IMR-90 (cell line): ENCODE results near the gene ZCCHC24. TPM values are rescaled to one million over a fixed set of nuclear protein-coding genes. Genes with fewer than 3 reads are reported as not detected.

Experiments used
- ATAC-seq: fragments of 200-7000 bp; cut with Tn5 transposase; 2 replicates; pipeline ENCODE4 v1.9.1; 2020; ENCODE audit warnings: low read depth, mild to moderate bottlenecking, moderate library complexity
- BruUV-seq: library from RNA; stranded (reverse); fragments of 400-500 nt; replicated peaks from 2 replicates; lab custom pipeline; 2021; lab: Mats Ljungman, UMichigan
- CTCF ChIA-PET: fragments of 300-600 bp; formaldehyde crosslinking; extraction: SDS; loops from one replicate; lab custom pipeline; 2021; ENCODE audit warnings: antibody characterized with exemption; lab: Yijun Ruan, JAX
- POLR2A ChIA-PET: fragments of 300-600 bp; sonication (Branson Sonifier 250); formaldehyde crosslinking; loops from one replicate; lab custom pipeline; 2022; ENCODE audit warnings: antibody characterized with exemption; ENCODE audit not compliant: unreplicated experiment; lab: Charles Lee
- DNase-seq: peaks from one replicate; pipeline ENCODE4 v3.0.0; 2013
- H2AFZ ChIP-seq: replicated peaks from 2 replicates; pipeline ENCODE3; 2013; ENCODE audit warnings: low read length, mild to moderate bottlenecking; ENCODE audit not compliant: poor library complexity
- H2AK5ac ChIP-seq: 2 replicates; pipeline ENCODE4 v1.6.1; 2013; ENCODE audit warnings: low read depth, low read length, inconsistent platforms
- H2AK9ac ChIP-seq: replicated peaks from 2 replicates; pipeline ENCODE3; 2013; ENCODE audit warnings: mild to moderate bottlenecking, low read depth, low read length, moderate library complexity; ENCODE audit not compliant: poor library complexity
- H2BK120ac ChIP-seq: 2 replicates; pipeline ENCODE4 v1.6.1; 2013; ENCODE audit warnings: low read depth, low read length, inconsistent platforms
- H2BK15ac ChIP-seq: 3 replicates; pipeline ENCODE4 v1.6.1; 2013; ENCODE audit warnings: low read depth, low read length, inconsistent platforms
- H2BK20ac ChIP-seq: 2 replicates; pipeline ENCODE4 v1.6.1; 2013; ENCODE audit warnings: low read depth, mild to moderate bottlenecking, inconsistent platforms, low read length, moderate library complexity
- H2BK5ac ChIP-seq: 2 replicates; pipeline ENCODE4 v1.6.1; 2013; ENCODE audit warnings: mild to moderate bottlenecking, low read depth, low read length, inconsistent platforms; ENCODE audit not compliant: poor library complexity, severe bottlenecking
- H3K14ac ChIP-seq: replicated peaks from 2 replicates; pipeline ENCODE4 v1.6.1; 2013; ENCODE audit warnings: low read depth, low read length, inconsistent platforms
- H3K18ac ChIP-seq: 2 replicates; pipeline ENCODE4 v1.6.1; 2013; ENCODE audit warnings: low read depth, low read length, control low read depth
- H3K23ac ChIP-seq: 2 replicates; pipeline ENCODE4 v1.6.1; 2013; ENCODE audit warnings: low read depth, low read length, inconsistent platforms
- H3K27ac ChIP-seq: 2 replicates; pipeline ENCODE4 v1.5.1; 2013; ENCODE audit warnings: mild to moderate bottlenecking, control low read depth, low read length; ENCODE audit not compliant: insufficient read depth
- H3K27me3 ChIP-seq: 2 replicates; pipeline ENCODE4 v1.6.1; 2013; ENCODE audit warnings: low read length; ENCODE audit not compliant: control insufficient read depth, insufficient read depth
- H3K36me3 ChIP-seq: 2 replicates; pipeline ENCODE4 v1.6.1; 2013; ENCODE audit warnings: low read length, mixed read lengths; ENCODE audit not compliant: control insufficient read depth, insufficient read depth
- H3K4ac ChIP-seq: 2 replicates; pipeline ENCODE4 v1.6.1; 2013; ENCODE audit warnings: low read depth, low read length, inconsistent platforms
- H3K4me1 ChIP-seq: 2 replicates; pipeline ENCODE4 v1.6.1; 2013; ENCODE audit warnings: low read length, mixed read lengths; ENCODE audit not compliant: control insufficient read depth, insufficient read depth
- H3K4me2 ChIP-seq: 2 replicates; pipeline ENCODE4 v1.6.1; 2013; ENCODE audit warnings: low read depth, mild to moderate bottlenecking, control low read depth, low read length, moderate library complexity
- H3K4me3 ChIP-seq: 2 replicates; pipeline ENCODE4 v1.5.1; 2013; ENCODE audit warnings: low read depth, mild to moderate bottlenecking, control low read depth, low read length, moderate library complexity; ENCODE audit not compliant: insufficient read depth
- H3K56ac ChIP-seq: 2 replicates; pipeline ENCODE4 v1.6.1; 2013; ENCODE audit warnings: low read length, inconsistent platforms; ENCODE audit not compliant: insufficient read depth; ENCODE audit errors: extremely low read depth
- H3K79me1 ChIP-seq, 2 experiments: 2 replicates each; pipeline ENCODE4 v1.6.1; 2013; ENCODE audit warnings: low read length in 2 of 2, inconsistent platforms in 1 of 2, low read depth in 1 of 2
- H3K9ac ChIP-seq: 2 replicates; pipeline ENCODE4 v1.6.1; 2013; ENCODE audit warnings: low read depth, low read length, control low read depth
- H3K9me1 ChIP-seq: 2 replicates; pipeline ENCODE4 v1.6.1; 2013; ENCODE audit warnings: low read length, inconsistent platforms; ENCODE audit not compliant: insufficient read depth
- H3K9me3 ChIP-seq: 2 replicates; pipeline ENCODE4 v1.6.1; 2013; ENCODE audit warnings: low read length; ENCODE audit not compliant: control insufficient read depth, insufficient read depth
- H4K20me1 ChIP-seq: 2 replicates; pipeline ENCODE4 v1.6.1; 2013; ENCODE audit warnings: low read length, inconsistent platforms; ENCODE audit not compliant: insufficient read depth
- H4K5ac ChIP-seq: 2 replicates; pipeline ENCODE4 v1.6.1; 2013; ENCODE audit warnings: mild to moderate bottlenecking, low read depth, low read length, control low read depth
- H4K8ac ChIP-seq, 2 experiments: 2 replicates each; pipeline ENCODE4 v1.6.1; 2013; ENCODE audit warnings: low read depth in 2 of 2, low read length in 2 of 2, control low read depth in 1 of 2, inconsistent platforms in 1 of 2
- H4K91ac ChIP-seq: 2 replicates; pipeline ENCODE4 v1.6.1; 2013; ENCODE audit warnings: low read depth, low read length, inconsistent platforms; ENCODE audit not compliant: insufficient read depth
- BHLHE40 ChIP-seq: fragments of 150-350 bp; IDR thresholded peaks from 2 replicates; pipeline ENCODE4 v1.6.1; 2016; ENCODE audit warnings: mild to moderate bottlenecking, low read depth, low read length
- CEBPB ChIP-seq: IDR thresholded peaks from 2 replicates; pipeline ENCODE4 v1.6.1; 2012; ENCODE audit warnings: low read depth, low read length, improper control_type of control experiment
- CTCF ChIP-seq: conservative IDR thresholded peaks from 2 replicates; pipeline ENCODE4 v1.5.1; 2012; ENCODE audit warnings: mild to moderate bottlenecking, low read depth, low read length, improper control_type of control experiment
- ELK1 ChIP-seq: fragments of 150-350 bp; IDR thresholded peaks from 2 replicates; pipeline ENCODE4 v1.6.1; 2016; ENCODE audit warnings: low read depth, mild to moderate bottlenecking, low read length, moderate library complexity, borderline replicate concordance
- FOS ChIP-seq: fragments of 150-350 bp; IDR thresholded peaks from 2 replicates; pipeline ENCODE4 v1.6.1; 2016; ENCODE audit warnings: low read depth, low read length
- MAFK ChIP-seq: IDR thresholded peaks from 2 replicates; pipeline ENCODE4 v1.6.1; 2012; ENCODE audit warnings: low read depth, low read length, improper control_type of control experiment
- MAZ ChIP-seq: IDR thresholded peaks from 2 replicates; pipeline ENCODE4 v1.6.1; 2012; ENCODE audit warnings: low read depth, mild to moderate bottlenecking, low read length, improper control_type of control experiment, moderate library complexity, borderline replicate concordance
- MXI1 ChIP-seq: IDR thresholded peaks from 2 replicates; pipeline ENCODE4 v1.6.1; 2012; ENCODE audit warnings: low read depth, mild to moderate bottlenecking, low read length, moderate library complexity, borderline replicate concordance
- NFE2L2 ChIP-seq: fragments of 150-350 bp; IDR thresholded peaks from 2 replicates; pipeline ENCODE4 v1.6.1; 2016; ENCODE audit warnings: low read depth, mild to moderate bottlenecking, low read length
- POLR2A ChIP-seq: IDR thresholded peaks from 2 replicates; pipeline ENCODE4 v1.6.1; 2012; ENCODE audit warnings: mild to moderate bottlenecking, low read depth, low read length
- RAD21 ChIP-seq: IDR thresholded peaks from 2 replicates; pipeline ENCODE4 v1.6.1; 2012; ENCODE audit warnings: low read length, improper control_type of control experiment
- RCOR1 ChIP-seq: IDR thresholded peaks from 2 replicates; pipeline ENCODE4 v1.6.1; 2012; ENCODE audit warnings: mild to moderate bottlenecking, low read length, improper control_type of control experiment; ENCODE audit not compliant: insufficient replicate concordance
- RFX5 ChIP-seq: IDR thresholded peaks from 2 replicates; pipeline ENCODE4 v1.8.0; 2012; ENCODE audit warnings: low read depth, mild to moderate bottlenecking, low read length, moderate library complexity
- SMC3 ChIP-seq: fragments of 150-350 bp; IDR thresholded peaks from 2 replicates; pipeline ENCODE4 v1.6.1; 2016; ENCODE audit warnings: low read depth, mild to moderate bottlenecking, antibody characterized with exemption, low read length, moderate library complexity
- USF2 ChIP-seq: fragments of 150-350 bp; IDR thresholded peaks from 2 replicates; pipeline ENCODE4 v1.6.1; 2017; ENCODE audit warnings: mild to moderate bottlenecking, antibody characterized with exemption, low read length, low read depth
- WGBS, 2 experiments: methylation state at CpG; one replicate each; pipeline versions ENCODE4 v1.1.5 to v1.1.7; 2013; ENCODE audit warnings: missing lambda C conversion rate in 2 of 2; ENCODE audit not compliant: insufficient read length in 1 of 2; ENCODE audit errors: extremely low coverage in 2 of 2; 5-methylcytosine and 5-hydroxymethylcytosine counted together
- dilution Hi-C: fragments of 300-500 bp; cut with HindIII; formaldehyde crosslinking; loops from one replicate; pipeline ENCODE4 v1.14.3; 2018; ENCODE audit warnings: low sequenced_read_pairs; ENCODE audit not compliant: unreplicated experiment
- in situ Hi-C: fragments of 300-500 bp; cut with MboI; formaldehyde crosslinking; loops from 3 replicates; pipeline ENCODE4 v1.14.3; 2019; ENCODE audit warnings: low sequenced_read_pairs, inconsistent platforms, mixed read lengths
- intact Hi-C: fragments of 100-400 bp; cut with micrococcal nuclease; formaldehyde crosslinking; loops from 2 replicates; pipeline ENCODE4 v1.10.0; 2022
- polyA plus RNA-seq, 3 experiments: library from polyadenylated mRNA; depleted of rRNA; stranded (reverse); fragments of >200 nt; gene quantifications; 2 replicates each; pipeline ENCODE4 v1.2.3, GENCODE V29; 2012; ENCODE audit warnings: low replicate concordance in 1 of 3
- total RNA-seq: library from RNA; depleted of rRNA; stranded (reverse); fragments of >200 nt; gene quantifications from 2 replicates; pipeline ENCODE4 v1.2.3, GENCODE V29; 2012

The ZCCHC24 gene
- total and polyA plus RNA-seq, 2 of the 4 experiments (the other 2 are of a cell fraction) = 15.1 to 25.9 TPM

GRCh38 chr10:79468841-79469585 is 23.6 kb upstream of the ZCCHC24 start:
- DNase-seq = no peak
- Histone ChIP-seq H2BK5ac (no peak overlapping the region), H4K8ac (peak overlapping the region in 1 of 2 experiments; percentile 65; a peak in 3 of 4 replicates), H3K27ac (no peak overlapping the region), H4K20me1 (no peaks in the 10 kb centered on the region), H3K79me1 (no peaks in the 10 kb centered on the region), H4K91ac (peak overlapping the region; percentile 37; the same call in 1 of the 2 replicates), H4K5ac (no peak overlapping the region), H3K4me2 (no peak overlapping the region), H3K36me3 (no peaks in the 10 kb centered on the region), H2AK9ac (peak overlapping the region; percentile 39), H3K4ac (peak overlapping the region; percentile 85), H3K9me1 (peaks cover 17% of the 10 kb centered on the region), H3K4me3 (no peak overlapping the region), H3K23ac (no peak overlapping the region), H2AK5ac (peak overlapping the region; percentile 70), H3K9ac (no peak overlapping the region), H2AFZ (peak overlapping the region; percentile 81), H2BK120ac (peak overlapping the region; percentile 49), H3K56ac (no peak overlapping the region), H2BK20ac (peak overlapping the region; percentile 57), H3K4me1 (peaks cover 14% of the 10 kb centered on the region), H3K14ac (peak overlapping the region; percentile 44), H2BK15ac (peak overlapping the region; percentile 54; the same call in 1 of the 3 replicates), H3K9me3 (no peaks in the 10 kb centered on the region), H3K27me3 (no peaks in the 10 kb centered on the region), H3K18ac (no peak overlapping the region)
- no TSS peak for BruUV-seq
- intact Hi-C loops (no loop called here), dilution Hi-C loops (no loop called here), in situ Hi-C loops (no loop called here)
- CTCF ChIA-PET = interaction anchor here (0.8 to 2.1 kb wide), 4 partner anchors 11 to 86 kb away, joined by 3 to 6 read pairs (median 4); no protein-coding TSS in a partner anchor
- 83% methylated on average over 1 of the region's 6 CpGs; no CpG with 5 or more reads in 1 of the 2 experiments for WGBS, 2 experiments
- POLR2A ChIA-PET = no interaction called here
- no peak for ATAC-seq
- TF ChIP-seq RFX5 (no peak), POLR2A (no peak), SMC3 (no peak), ELK1 (no peak), CEBPB (no peak), FOS (no peak), MAZ (no peak), USF2 (no peak), MXI1 (no peak), RCOR1 (no peak), RAD21 (no peak), CTCF (no peak), MAFK (no peak), BHLHE40 (no peak), NFE2L2 (no peak)
